Adrenal gland (tissue), 5 donors: ENCODE results near the gene SCYGR8.
"Not testable (repeated sequence)": the region's sequence is repeated elsewhere in the genome, so short reads cannot be mapped to it uniquely, and the experiment has no call there.

Experiments used
- CTCF ChIP-seq, 6 experiments: fragments of 450-650 bp in 4 of 6; fragments of 200-600 bp in 2 of 6; sonication (generic) in 1 of 6; IDR thresholded peaks; 1 replicate in 5 of 6; 2 replicates in 1 of 6; pipeline versions ENCODE4 v1.5.1 to v1.8.0; 2016 to 2021; ENCODE audit warnings: antibody characterized with exemption in 6 of 6, mild to moderate bottlenecking in 2 of 6, moderate library complexity in 1 of 6
- POLR2A ChIP-seq, 2 donors: fragments of 450-650 bp; IDR thresholded peaks; one replicate each; pipeline ENCODE4 v1.6.1; 2017; ENCODE audit warnings: antibody characterized with exemption in 2 of 2, mild to moderate bottlenecking in 2 of 2, moderate library complexity in 1 of 2
- donor health status: DM: no; HTN: no; CAD: no.

GRCh38 chr2:227740705-227741104, 5.0 kb upstream of the SCYGR8 start:
- not testable (repeated sequence) for TF ChIP-seq POLR2A, CTCF (IDR thresholded peaks at IDR 0.05)
